Endothelial cell (in vitro differentiated cells): ENCODE measurements around the gene PIP5KL1. TPM values are rescaled to one million over a fixed set of nuclear protein-coding genes. Genes with fewer than 3 reads are reported as not detected.

Experiments
- DNase-seq: peaks from one replicate; pipeline ENCODE4 v3.0.0; 2021; ENCODE audit warnings: low spot score
- H3K27ac Mint-ChIP-seq: one replicate; pipeline ENCODE4 v1.8.0; 2021; ENCODE audit warnings: mixed read lengths, inconsistent platforms; ENCODE audit not compliant: unreplicated experiment
- H3K27me3 Mint-ChIP-seq: one replicate; pipeline ENCODE4 v1.8.0; 2021; ENCODE audit warnings: mild to moderate bottlenecking, moderate library complexity, mixed read lengths, inconsistent platforms; ENCODE audit not compliant: unreplicated experiment
- H3K36me3 Mint-ChIP-seq: one replicate; pipeline ENCODE4 v1.8.0; 2021; ENCODE audit warnings: mild to moderate bottlenecking, low read depth, mixed read lengths, inconsistent platforms; ENCODE audit not compliant: unreplicated experiment
- H3K4me1 Mint-ChIP-seq: one replicate; pipeline ENCODE4 v1.8.0; 2021; ENCODE audit warnings: mild to moderate bottlenecking, mixed read lengths, inconsistent platforms; ENCODE audit not compliant: unreplicated experiment
- H3K4me3 Mint-ChIP-seq: one replicate; pipeline ENCODE4 v1.8.0; 2021; ENCODE audit warnings: mild to moderate bottlenecking, mixed read lengths, inconsistent platforms; ENCODE audit not compliant: unreplicated experiment
- H3K9me3 Mint-ChIP-seq: one replicate; pipeline ENCODE4 v1.8.0; 2021; ENCODE audit warnings: mixed read lengths, inconsistent platforms; ENCODE audit not compliant: unreplicated experiment
- CTCF ChIP-seq: fragments of 200-600 bp; sonication (generic); IDR thresholded peaks from one replicate; pipeline ENCODE4 v1.5.0; 2021; ENCODE audit warnings: antibody characterized with exemption; ENCODE audit not compliant: unreplicated experiment
- total RNA-seq: library from RNA; stranded (reverse); fragmentation: NEBNext Ultra II Directional; extraction: Animal tissue kit (Norgen Biotek cat#: 25700); gene quantifications from one replicate; pipeline ENCODE4 v1.2.1, GENCODE V29; 2021; ENCODE audit not compliant: unreplicated experiment

Gene PIP5KL1
- total RNA-seq, 1 donor from 2014 or later: 2.4 TPM

DNA sequence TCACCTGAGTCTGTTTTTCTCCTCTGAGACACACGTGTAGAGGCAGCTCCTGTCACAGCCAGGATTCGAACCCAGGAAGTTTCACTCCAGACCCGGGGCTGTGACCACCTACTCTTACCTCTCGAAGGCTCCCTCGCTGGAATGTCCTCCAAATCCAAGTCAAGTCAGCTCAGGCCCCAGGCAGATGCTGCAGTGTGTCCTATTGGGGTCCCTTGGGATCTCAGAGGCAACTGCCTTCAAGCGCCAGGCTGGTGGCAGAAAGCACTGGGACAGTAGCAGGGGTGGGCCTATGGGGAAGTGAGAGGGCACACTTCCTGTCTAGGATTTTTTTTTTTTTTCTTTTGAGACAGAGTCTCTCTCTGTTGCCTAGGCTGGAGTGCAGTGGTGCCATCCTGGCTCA, 13.0 kb downstream of the PIP5KL1 start:
- Mint-ChIP-seq H3K4me3 (no peak overlapping the region), H3K9me3 (no peaks in the 10 kb centered on the region), H3K27me3 (peaks cover 3% of the 10 kb centered on the region), H3K36me3 (peaks cover 5% of the 10 kb centered on the region), H3K4me1 (peaks cover 22% of the 10 kb centered on the region), H3K27ac (no peak overlapping the region)
- DNase-seq: no peak
- TF ChIP-seq CTCF: no peak

DNA sequence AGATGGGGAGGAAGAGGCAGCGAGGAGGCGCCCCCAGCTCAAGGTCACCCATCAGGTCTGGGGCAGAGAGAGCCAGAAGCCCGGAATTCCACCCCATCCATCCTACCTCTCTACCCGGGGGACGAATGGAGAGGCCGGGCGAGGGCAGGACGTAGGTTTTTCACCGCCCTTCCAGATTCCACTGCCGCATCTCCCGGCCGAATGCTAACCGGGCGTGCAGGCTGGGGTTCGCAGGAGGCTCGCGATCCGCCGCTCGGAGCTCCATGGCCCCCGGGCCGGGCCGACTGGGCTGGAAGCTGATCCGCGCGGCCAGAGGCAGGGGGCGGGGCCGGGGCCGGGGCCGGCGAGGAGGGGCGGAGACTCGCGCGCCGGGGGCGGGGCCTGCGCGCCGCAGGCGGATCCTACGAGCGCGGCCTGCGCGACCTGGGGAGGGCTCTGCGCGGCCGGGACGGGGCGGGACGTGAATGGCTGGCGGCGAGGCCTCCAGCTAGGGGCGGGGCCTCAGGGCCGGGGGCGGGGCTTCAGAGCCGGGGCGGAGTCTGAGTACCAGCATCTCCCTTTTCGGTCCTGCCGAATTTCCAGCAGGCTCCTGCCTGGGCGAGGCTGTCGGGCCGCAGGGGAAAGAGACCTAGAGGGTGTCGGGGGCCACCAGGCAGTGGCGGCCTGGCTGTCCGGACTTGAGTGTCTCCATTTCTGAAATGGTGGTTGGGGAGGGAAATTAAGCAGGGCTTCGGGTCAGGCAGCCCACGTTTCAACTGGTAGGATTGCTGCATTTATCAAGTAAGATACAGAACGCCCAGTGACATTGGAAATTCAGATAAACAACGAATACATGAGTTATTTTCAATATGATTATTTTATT, 13.6 kb downstream of the PIP5KL1 start, which contains the start of gene ST6GALNAC4:
Gene ST6GALNAC4, minus strand, starts transcription at position 322 of the 862 bp plus-strand sequence. CDS start 622 bp downstream, outside the sequence.
- DNase-seq: peak; percentile 96
- H3K9me3 Mint-ChIP-seq: no peaks in the 10 kb centered on the region
- peaks cover 6% of the 10 kb centered on the region for H3K36me3 Mint-ChIP-seq
- peak within 1 kb of the TSS; percentile 81 for H3K4me3 Mint-ChIP-seq
- no peak for TF ChIP-seq CTCF
- peaks cover 22% of the 10 kb centered on the region for H3K4me1 Mint-ChIP-seq
- peaks cover 3% of the 10 kb centered on the region for H3K27me3 Mint-ChIP-seq
- no peak within 1 kb of the TSS for H3K27ac Mint-ChIP-seq

DNA sequence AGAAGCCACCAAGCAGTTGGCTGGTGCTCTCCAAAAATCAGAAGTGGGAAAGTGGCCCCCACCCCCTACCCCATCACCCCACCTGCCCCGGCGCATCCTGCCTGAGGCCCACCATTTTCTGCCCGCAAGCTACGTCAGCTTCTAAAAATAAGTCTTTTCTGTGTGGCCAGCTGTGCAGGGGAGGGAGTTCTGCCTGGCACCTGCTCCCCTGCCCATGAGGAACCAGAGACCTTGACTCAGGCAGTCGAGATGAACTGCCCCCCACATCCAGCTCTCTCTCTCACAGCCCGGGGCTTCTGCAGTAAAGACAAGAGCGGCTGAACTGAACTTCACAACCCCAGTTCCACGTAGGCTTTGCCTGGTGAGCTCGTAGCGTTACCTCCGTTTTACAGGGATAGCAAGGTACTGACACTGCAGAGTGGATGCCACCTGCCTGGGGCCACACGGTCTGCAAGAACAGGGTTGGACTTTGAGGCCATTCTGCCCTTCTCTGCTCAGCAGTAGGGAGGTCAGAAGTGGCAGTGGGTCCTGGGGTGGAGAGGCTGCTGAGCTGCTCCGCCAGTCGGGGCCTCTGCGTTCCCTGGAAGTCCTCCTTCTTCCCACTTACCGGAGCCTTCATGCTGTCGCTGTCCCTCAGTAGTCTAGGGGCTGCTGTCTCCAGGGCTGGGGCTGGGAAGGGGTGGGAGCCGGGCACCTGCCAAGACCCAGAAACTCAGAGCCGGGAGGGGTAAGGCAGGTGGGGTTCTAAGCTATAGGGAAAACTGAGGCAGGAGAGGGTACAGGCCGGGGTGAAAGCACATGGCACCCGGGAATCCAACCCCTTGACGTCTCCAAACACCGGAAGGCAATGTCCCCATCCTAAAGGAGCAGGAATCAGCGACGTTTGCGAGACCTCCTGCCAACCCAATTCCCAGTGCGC, 14.5 kb downstream of the PIP5KL1 start:
- DNase-seq: no peak
- Mint-ChIP-seq H3K27me3 (peaks cover 3% of the 10 kb centered on the region), H3K4me3 (peak overlapping the region; percentile 81), H3K4me1 (peaks cover 22% of the 10 kb centered on the region), H3K27ac (no peak overlapping the region), H3K9me3 (no peaks in the 10 kb centered on the region), H3K36me3 (peaks cover 8% of the 10 kb centered on the region)
- TF ChIP-seq CTCF: no peak

- TF ChIP-seq CTCF: no peak
- Mint-ChIP-seq H3K27me3 (peaks cover 4% of the 10 kb centered on the region), H3K4me1 (peaks cover 25% of the 10 kb centered on the region), H3K36me3 (peaks cover 13% of the 10 kb centered on the region), H3K9me3 (no peaks in the 10 kb centered on the region), H3K27ac (no peak overlapping the region), H3K4me3 (no peak overlapping the region)
- no peak for DNase-seq
Measured at GRCh38 chr9:127915325-127915752, 15.2 kb downstream of the PIP5KL1 start.
